Lung (tissue), 12 donors: ENCODE data around the gene RCBTB2. TPM values are rescaled to one million over a fixed set of nuclear protein-coding genes. Genes with fewer than 3 reads are reported as not detected.

ENCODE experiments used
- ATAC-seq: fragments of 200-7000 bp; cut with Tn5 transposase; one replicate; pipeline ENCODE4 v1.9.1; 2020; ENCODE audit warnings: moderate number of reproducible peaks; ENCODE audit not compliant: insufficient read depth, low FRiP score
- DNase-seq, 3 donors: peaks; one replicate each; pipeline ENCODE4 v3.0.0-alpha.2; 2013 to 2017
- H3K27ac ChIP-seq, 2 donors: one replicate each; pipeline ENCODE4 v1.5.1; 2013; ENCODE audit warnings: mild to moderate bottlenecking in 2 of 2, moderate library complexity in 2 of 2, control low read depth in 1 of 2, inconsistent platforms in 1 of 2, low read depth in 1 of 2, low read length in 1 of 2
- H3K27me3 ChIP-seq, 3 donors: one replicate each; pipeline ENCODE4 v1.5.1; 2013; ENCODE audit warnings: low read length in 2 of 3; ENCODE audit not compliant: control insufficient read depth in 3 of 3, insufficient read depth in 3 of 3
- H3K36me3 ChIP-seq, 4 donors: one replicate each; pipeline ENCODE4 v1.5.1; 2013; ENCODE audit warnings: low read length in 4 of 4, mild to moderate bottlenecking in 1 of 4, moderate library complexity in 1 of 4; ENCODE audit not compliant: control insufficient read depth in 4 of 4, insufficient read depth in 4 of 4
- H3K4me1 ChIP-seq, 5 donors: one replicate each; pipeline ENCODE4 v1.5.1; 2013; ENCODE audit warnings: low read length in 5 of 5, mild to moderate bottlenecking in 2 of 5, moderate library complexity in 1 of 5; ENCODE audit not compliant: control insufficient read depth in 5 of 5, insufficient read depth in 5 of 5
- H3K4me3 ChIP-seq: one replicate; pipeline ENCODE4 v1.5.1; 2013; ENCODE audit warnings: mild to moderate bottlenecking, control low read depth, moderate library complexity
- H3K9ac ChIP-seq, 2 donors: one replicate each; pipeline ENCODE4 v1.5.1; 2013; ENCODE audit warnings: low read length in 2 of 2, control low read depth in 1 of 2; ENCODE audit not compliant: insufficient read depth in 1 of 2
- H3K9me3 ChIP-seq, 4 donors: one replicate each; pipeline ENCODE4 v1.5.1; 2013; ENCODE audit warnings: low read length in 3 of 4, mild to moderate bottlenecking in 1 of 4, moderate library complexity in 1 of 4; ENCODE audit not compliant: control insufficient read depth in 4 of 4, insufficient read depth in 3 of 4
- CTCF ChIP-seq: IDR thresholded peaks from 2 replicates; pipeline ENCODE4 v1.5.1; 2012; ENCODE audit warnings: mild to moderate bottlenecking; ENCODE audit errors: control extremely low read depth, extremely low read depth
- WGBS, 2 donors: extraction: QIAGEN DNeasy Blood & Tissue Kit; methylation state at CpG; one replicate each; pipeline ENCODE4 v1.1.7; 2013; 5-methylcytosine and 5-hydroxymethylcytosine counted together
- polyA plus RNA-seq, 2 donors: library from polyadenylated mRNA; stranded (reverse); fragments of 200-250 nt; gene quantifications; one replicate each; pipeline ENCODE4 v1.2.1, GENCODE V29; 2013
- total RNA-seq, 2 donors: library from RNA; depleted of rRNA in 1 of 2; stranded (reverse); fragments of >200 nt in 1 of 2; gene quantifications; one replicate each; pipeline ENCODE4 v1.2.1, GENCODE V29; 2014 to 2021
- donor health status: control.
- donor health status: control.
- donor health status: Bipolar disorder and iron deficiency.
- donor health status: healthy.
- donor health status: DM: yes; HTN: yes; CAD: no.

The RCBTB2 gene
- total and polyA plus RNA-seq, 4 donors: 8.5 to 18.4 (median 12.1) TPM

- TF ChIP-seq CTCF: no peak
- Histone ChIP-seq H3K9me3 (peaks cover 0 to 3% (median 0%) of the 10 kb centered on the region in 4 donors), H3K9ac (no peak overlapping the region), H3K4me3 (no peak overlapping the region), H3K4me1 (peaks cover 0 to 6% (median 0%) of the 10 kb centered on the region in 5 donors), H3K27ac (no peak overlapping the region), H3K36me3 (peaks cover 0 to 6% (median 2%) of the 10 kb centered on the region in 4 donors), H3K27me3 (no peaks in the 10 kb centered on the region)
- 70 to 84% methylated on average over 2 of the region's 2 CpGs for WGBS, 2 donors
- DNase-seq: no peak
- no peak for ATAC-seq
Observed at GRCh38 chr13:48449656-48450055, 83.2 kb downstream of the RCBTB2 start.

GRCh38 chr13:48448959-48449614 is 83.8 kb downstream of the RCBTB2 start:
- TF ChIP-seq CTCF: no peak
- Histone ChIP-seq H3K27ac (no peak overlapping the region), H3K9me3 (peaks cover 0 to 3% (median 0%) of the 10 kb centered on the region in 4 donors), H3K4me3 (no peak overlapping the region), H3K9ac (no peak overlapping the region), H3K36me3 (peaks cover 0 to 6% (median 2%) of the 10 kb centered on the region in 4 donors), H3K27me3 (no peaks in the 10 kb centered on the region), H3K4me1 (peaks cover 0 to 6% (median 0%) of the 10 kb centered on the region in 5 donors)
- WGBS, 2 donors: 20 to 31% methylated on average over 6 of the region's 6 CpGs
- peak in 2 of 3 donors; percentile 25 to 68 for DNase-seq
- ATAC-seq: peak; percentile 13

GRCh38 chr13:48448285-48448958 is 84.5 kb downstream of the RCBTB2 start:
- 62 to 64% methylated on average over 3 of the region's 3 CpGs for WGBS, 2 donors
- Histone ChIP-seq H3K4me1 (peaks cover 0 to 6% (median 0%) of the 10 kb centered on the region in 5 donors), H3K27ac (no peak overlapping the region), H3K36me3 (peaks cover 0 to 3% (median 2%) of the 10 kb centered on the region in 4 donors), H3K9ac (no peak overlapping the region), H3K27me3 (no peaks in the 10 kb centered on the region), H3K9me3 (peaks cover 0 to 3% (median 0%) of the 10 kb centered on the region in 4 donors), H3K4me3 (no peak overlapping the region)
- ATAC-seq (no peak), DNase-seq (peak in 2 of 3 donors; percentile 26 to 51)
- no peak for TF ChIP-seq CTCF
